Measurements from ENCODE around the gene B3GALT5. TPM values are rescaled to one million over a fixed set of nuclear protein-coding genes. Genes with fewer than 3 reads are reported as not detected.
A peak's percentile ranks its signal among the peaks of the same experiment; 100 is the strongest.

Gene B3GALT5
- total RNA-seq, 1 donor from 2014 or later = 2.5 TPM

GRCh38 chr21:39599191-39599970, 13.4 kb upstream of the B3GALT5 start:
- no peaks in the 10 kb centered on the region for H3K79me2 ChIP-seq (ENCODE audit: insufficient read depth, low read length)
- no peak for FAIRE-seq
- H3K27me3 ChIP-seq (ENCODE audit: insufficient read depth, low read length) = peaks cover 2% of the 10 kb centered on the region
- Mint-ChIP-seq H3K27ac (ENCODE audit: unreplicated experiment) (no peak overlapping the region), H3K36me3 (ENCODE audit: low read depth, unreplicated experiment) (peaks cover 2% of the 10 kb centered on the region), H3K4me3 (ENCODE audit: unreplicated experiment) (no peak overlapping the region), H3K9me3 (ENCODE audit: unreplicated experiment) (peaks cover 7% of the 10 kb centered on the region), H3K27me3 (ENCODE audit: low read depth, unreplicated experiment) (peaks cover 2% of the 10 kb centered on the region), H3K4me1 (ENCODE audit: low read depth, unreplicated experiment) (no peaks in the 10 kb centered on the region)
- no peak overlapping the region for H3K27ac ChIP-seq (ENCODE audit: low read depth, low read length)
- H3K4me3 ChIP-seq (ENCODE audit: insufficient read depth, low read depth, low read length) = no peak overlapping the region
- TF ChIP-seq EZH2 (IDR thresholded peaks at IDR 0.05; ENCODE audit: insufficient read depth, low read length) (no peak), CTCF (IDR thresholded peaks at IDR 0.05; ENCODE audit: insufficient read depth, low read depth, low read length) (no peak)
- no peaks in the 10 kb centered on the region for H3K9me3 ChIP-seq (ENCODE audit: insufficient read depth, low read depth, low read length)
- H3K4me2 ChIP-seq (ENCODE audit: low read length) = no peak overlapping the region
- H3K4me1 ChIP-seq (ENCODE audit: insufficient read depth, low read length) = peaks cover 5% of the 10 kb centered on the region
- no peak overlapping the region for H2AFZ ChIP-seq (ENCODE audit: low read depth, low read length)
- no peak overlapping the region for H3K9ac ChIP-seq (ENCODE audit: low read length)
- no peaks in the 10 kb centered on the region for H4K20me1 ChIP-seq (ENCODE audit: insufficient read depth, low read length)
- no peaks in the 10 kb centered on the region for H3K36me3 ChIP-seq (ENCODE audit: insufficient read depth, low read length)
- no peak for DNase-seq (ENCODE audit: low read depth)

GRCh38 chr21:39601187-39601928, 11.4 kb upstream of the B3GALT5 start:
- Histone ChIP-seq H3K27me3 (ENCODE audit: insufficient read depth, low read length) (peaks cover 2% of the 10 kb centered on the region), H3K4me1 (ENCODE audit: insufficient read depth, low read length) (peaks cover 5% of the 10 kb centered on the region), H3K4me3 (ENCODE audit: insufficient read depth, low read depth, low read length) (no peak overlapping the region), H3K36me3 (ENCODE audit: insufficient read depth, low read length) (no peaks in the 10 kb centered on the region), H3K9ac (ENCODE audit: low read length) (no peak overlapping the region), H4K20me1 (ENCODE audit: insufficient read depth, low read length) (no peaks in the 10 kb centered on the region), H3K4me2 (ENCODE audit: low read length) (peak overlapping the region; percentile 69), H3K27ac (ENCODE audit: low read depth, low read length) (no peak overlapping the region), H3K9me3 (ENCODE audit: insufficient read depth, low read depth, low read length) (no peaks in the 10 kb centered on the region), H3K79me2 (ENCODE audit: insufficient read depth, low read length) (no peaks in the 10 kb centered on the region), H2AFZ (ENCODE audit: low read depth, low read length) (peak overlapping the region; percentile 52)
- Mint-ChIP-seq H3K9me3 (ENCODE audit: unreplicated experiment) (peaks cover 2% of the 10 kb centered on the region), H3K27ac (ENCODE audit: unreplicated experiment) (no peak overlapping the region), H3K27me3 (ENCODE audit: low read depth, unreplicated experiment) (peaks cover 2% of the 10 kb centered on the region), H3K36me3 (ENCODE audit: low read depth, unreplicated experiment) (peaks cover 2% of the 10 kb centered on the region), H3K4me1 (ENCODE audit: low read depth, unreplicated experiment) (no peaks in the 10 kb centered on the region), H3K4me3 (ENCODE audit: unreplicated experiment) (no peak overlapping the region)
- TF ChIP-seq CTCF (IDR thresholded peaks at IDR 0.05; ENCODE audit: insufficient read depth, low read depth, low read length) (no peak), EZH2 (IDR thresholded peaks at IDR 0.05; ENCODE audit: insufficient read depth, low read length) (no peak)
- DNase-seq (ENCODE audit: low read depth) (peak; percentile 31), FAIRE-seq (no peak)
